HFF-Myc (cell line): ENCODE results near the gene CRMP1.

Experiments used
- DNase-seq: peaks from one replicate; pipeline ENCODE4 v3.0.0-alpha.2; 2011; ENCODE audit warnings: low read depth; ENCODE audit errors: extremely low read depth
- H3K4me3 ChIP-seq: replicated peaks from 2 replicates; pipeline ENCODE4 v1.5.1; 2011; ENCODE audit warnings: low read depth, mild to moderate bottlenecking, control low read depth, low read length
- CTCF ChIP-seq: IDR thresholded peaks from 2 replicates; pipeline ENCODE4 v1.5.1; 2012; ENCODE audit warnings: mild to moderate bottlenecking, low read depth, low read length, control low read depth; ENCODE audit errors: missing control alignments

The CRMP1 gene

GRCh38 chr4:5931526-5931925, 38.6 kb upstream of the CRMP1 start:
- no peak overlapping the region for H3K4me3 ChIP-seq

DNA sequence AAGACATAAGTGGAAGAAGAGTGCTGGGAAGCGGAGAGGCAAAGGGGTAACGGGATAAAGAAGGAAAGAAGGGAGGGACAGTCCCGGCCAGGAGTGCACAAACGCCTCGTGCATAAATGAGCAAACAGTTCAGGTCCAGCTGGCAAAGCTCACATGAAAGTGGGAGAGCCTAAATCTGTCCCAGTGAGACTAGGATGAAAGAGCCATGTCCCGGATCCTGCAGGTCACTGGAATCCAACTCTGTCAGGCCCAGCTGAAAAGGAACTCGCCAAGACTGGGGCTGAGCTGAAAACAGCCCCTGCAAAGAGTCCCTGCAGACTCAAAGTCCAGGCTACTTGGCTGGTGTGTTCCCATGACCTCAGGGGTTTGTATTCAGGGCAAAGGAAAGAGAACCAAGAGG, 38.0 kb upstream of the CRMP1 start:
- no peak overlapping the region for H3K4me3 ChIP-seq
- TF ChIP-seq CTCF, result no peak
- DNase-seq, result no peak

More at GRCh38 chr4:5931526-5931925, 38.6 kb upstream of the CRMP1 start:
- DNase-seq, result no peak
- no peak for TF ChIP-seq CTCF

GRCh38 chr4:5930456-5930855, 37.6 kb upstream of the CRMP1 start:
- no peak for TF ChIP-seq CTCF

DNA sequence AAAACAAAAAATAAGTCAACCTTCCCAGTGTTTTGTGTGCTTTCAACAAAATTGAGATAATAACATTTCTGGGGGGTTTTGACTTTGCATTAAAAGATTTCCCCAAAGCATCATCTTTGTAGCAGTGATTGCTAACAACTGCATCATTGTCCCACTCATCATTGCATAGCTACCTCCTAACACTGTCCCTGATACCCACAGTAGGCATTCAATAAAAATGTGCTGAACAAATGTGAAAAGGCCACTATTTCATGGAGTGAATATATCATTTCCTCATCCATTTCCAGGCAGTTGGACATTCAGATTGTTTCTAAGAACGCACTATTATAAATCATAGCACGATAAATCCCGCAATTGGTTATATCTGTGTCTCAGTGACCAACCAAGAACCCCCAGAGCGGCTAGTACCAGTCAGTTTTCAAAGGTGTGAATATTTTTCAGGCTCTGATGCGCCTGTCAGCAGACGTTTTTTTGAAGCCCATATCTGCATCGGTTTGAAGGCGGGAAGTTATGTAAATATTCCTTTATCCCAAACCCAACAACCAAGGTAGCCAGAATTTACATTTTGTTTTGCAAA, 36.0 kb upstream of the CRMP1 start:
- no peak for DNase-seq
- no peak for TF ChIP-seq CTCF
- H3K4me3 ChIP-seq, result no peak overlapping the region

More at GRCh38 chr4:5930456-5930855, 37.6 kb upstream of the CRMP1 start:
- no peak overlapping the region for H3K4me3 ChIP-seq
- DNase-seq, result no peak

DNA sequence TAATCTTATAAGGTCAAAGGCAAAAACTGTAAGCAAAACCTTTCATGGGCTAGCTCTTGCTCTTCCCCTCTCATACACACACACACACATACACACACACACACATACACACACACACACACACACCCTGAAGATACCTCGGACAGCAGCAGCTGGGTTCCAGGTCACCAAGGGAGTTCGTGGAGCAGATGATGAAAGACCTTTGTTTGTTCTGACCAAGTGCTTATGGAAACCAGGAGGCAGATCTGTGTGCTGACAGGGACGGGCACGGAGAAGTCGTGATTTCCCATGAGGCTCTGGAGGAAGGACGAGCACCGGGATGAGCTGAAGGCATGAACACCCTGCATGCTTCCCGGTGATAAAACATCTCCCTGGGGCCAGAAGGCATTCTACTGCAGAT, 35.4 kb upstream of the CRMP1 start:
- H3K4me3 ChIP-seq, result no peak overlapping the region
- no peak for DNase-seq
- no peak for TF ChIP-seq CTCF

- TF ChIP-seq CTCF, result no peak
- no peak overlapping the region for H3K4me3 ChIP-seq
- DNase-seq, result no peak
Measured at GRCh38 chr4:5927747-5928146, 34.9 kb upstream of the CRMP1 start.

DNA sequence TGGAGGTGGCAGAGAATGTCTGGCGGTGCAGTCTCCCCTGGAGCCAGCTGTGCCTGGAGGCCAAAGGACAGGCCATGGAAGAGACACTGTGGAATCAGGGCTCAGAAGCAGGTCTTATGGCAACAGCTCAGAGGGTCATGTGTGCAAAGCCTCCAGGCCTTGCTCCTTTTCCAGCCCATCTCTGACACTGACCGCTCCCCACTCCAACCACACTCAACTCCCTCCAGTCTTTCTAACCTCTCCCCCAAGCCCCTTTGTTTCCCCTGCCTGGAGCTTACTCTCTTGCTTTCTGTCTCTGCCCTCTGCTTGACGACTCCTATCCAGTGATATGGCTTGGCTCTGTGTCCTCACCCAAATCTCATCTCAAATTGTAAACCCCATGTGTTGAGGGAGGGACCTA, 34.2 kb upstream of the CRMP1 start:
- no peak for TF ChIP-seq CTCF
- DNase-seq, result no peak
- H3K4me3 ChIP-seq, result no peak overlapping the region
